GM04503 (cell line): Measurements from ENCODE around the gene ALPK3.
"Not testable (repeated sequence)": the region's sequence is repeated elsewhere in the genome, so short reads cannot be mapped to it uniquely, and the experiment has no call there.

Experiments used
- DNase-seq: peaks from one replicate; pipeline ENCODE4 v3.0.0-alpha.2; 2012; ENCODE audit warnings: low read depth

The ALPK3 gene

DNA sequence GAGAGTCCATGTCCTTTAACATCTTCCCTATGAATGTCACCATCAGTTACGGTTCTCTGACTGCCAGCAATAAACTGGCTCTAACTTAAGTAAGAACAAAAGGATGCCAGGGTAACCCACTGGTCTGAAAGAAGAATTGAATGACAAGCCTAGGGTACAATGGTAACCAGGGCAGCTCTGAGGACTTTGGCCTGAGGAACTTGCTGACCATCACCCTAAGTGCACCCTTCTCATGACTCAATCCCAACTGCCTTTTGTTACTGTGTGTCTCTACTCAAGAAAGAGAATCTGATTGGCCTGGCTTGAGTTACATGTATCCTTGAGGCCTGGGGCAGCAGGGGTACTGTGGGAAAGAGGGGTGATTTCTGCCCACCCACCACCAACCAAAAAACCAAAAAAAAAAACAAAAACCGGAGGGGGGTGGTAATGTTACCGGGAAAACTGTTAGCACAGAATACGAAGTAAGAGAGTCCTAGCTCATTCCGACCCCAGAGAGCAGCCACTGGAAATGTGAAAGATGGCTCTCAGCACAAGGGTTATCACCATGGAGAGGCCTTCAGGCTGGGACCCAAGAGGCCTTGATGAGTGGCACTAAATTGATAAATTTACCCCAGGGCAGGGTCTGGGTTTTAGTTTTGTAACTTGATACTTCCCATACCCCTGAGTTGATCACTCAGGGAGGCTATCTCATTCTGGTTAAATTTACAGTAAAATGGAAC is 58.0 kb downstream of the ALPK3 start:
- no peak for DNase-seq

DNA sequence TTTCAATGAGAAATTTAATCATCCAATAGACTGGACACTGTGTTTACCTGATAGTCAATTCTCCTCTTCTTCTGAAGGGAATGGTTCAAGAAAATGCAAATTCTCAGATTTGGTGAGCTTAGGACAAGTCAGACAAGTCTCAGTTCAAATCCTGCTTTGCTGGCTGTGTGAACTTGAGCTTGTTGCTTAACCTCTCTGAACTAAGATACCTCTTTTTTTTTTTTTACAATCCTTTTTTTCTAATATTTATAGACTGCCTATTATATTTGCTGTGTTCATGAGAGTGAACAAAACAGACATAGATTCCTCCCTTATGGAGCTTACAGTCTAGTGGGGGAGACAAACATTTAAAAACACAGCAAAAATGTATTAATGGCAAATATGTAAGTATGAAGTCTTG is 59.1 kb downstream of the ALPK3 start:
- DNase-seq = no peak

DNA sequence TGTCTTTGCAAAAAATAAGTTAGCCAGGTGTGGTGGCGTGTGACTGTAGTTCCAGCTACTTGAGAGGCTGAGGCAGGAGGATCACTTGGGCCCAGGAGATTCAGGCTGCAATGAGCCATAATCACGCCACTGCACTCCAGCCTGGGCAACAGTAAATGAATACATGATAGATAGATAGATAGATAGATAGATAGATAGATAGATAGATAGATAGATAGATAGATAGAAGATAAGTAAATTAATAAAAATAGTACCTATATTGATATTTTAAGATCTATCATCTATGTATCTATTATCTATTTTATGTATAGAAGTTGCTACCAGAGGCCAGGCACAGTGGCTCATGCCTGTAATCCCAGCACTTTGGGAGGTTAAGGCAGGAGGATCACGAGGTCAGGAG is 60.5 kb downstream of the ALPK3 start:
- DNase-seq = not testable (repeated sequence)

DNA sequence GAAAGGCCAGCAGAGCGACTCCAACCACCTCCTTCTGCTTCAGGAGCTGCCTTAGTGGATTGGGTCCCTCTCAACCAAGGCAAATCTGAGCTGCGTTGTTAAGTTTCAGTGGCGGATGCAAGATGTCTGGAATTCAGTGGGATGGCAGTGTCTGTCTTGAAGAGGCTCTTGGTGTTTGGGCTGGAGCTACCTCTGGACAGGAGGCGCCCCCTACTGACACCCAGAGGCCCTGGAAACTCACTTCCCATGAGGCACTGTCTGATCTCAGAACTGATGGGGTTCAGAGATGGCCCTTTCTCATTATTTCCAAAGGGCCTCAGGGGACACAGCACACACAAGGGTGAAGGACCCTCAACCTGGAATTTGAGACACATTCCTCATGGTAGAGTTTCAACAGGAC is 61.3 kb downstream of the ALPK3 start:
- peak; percentile 5 for DNase-seq

DNA sequence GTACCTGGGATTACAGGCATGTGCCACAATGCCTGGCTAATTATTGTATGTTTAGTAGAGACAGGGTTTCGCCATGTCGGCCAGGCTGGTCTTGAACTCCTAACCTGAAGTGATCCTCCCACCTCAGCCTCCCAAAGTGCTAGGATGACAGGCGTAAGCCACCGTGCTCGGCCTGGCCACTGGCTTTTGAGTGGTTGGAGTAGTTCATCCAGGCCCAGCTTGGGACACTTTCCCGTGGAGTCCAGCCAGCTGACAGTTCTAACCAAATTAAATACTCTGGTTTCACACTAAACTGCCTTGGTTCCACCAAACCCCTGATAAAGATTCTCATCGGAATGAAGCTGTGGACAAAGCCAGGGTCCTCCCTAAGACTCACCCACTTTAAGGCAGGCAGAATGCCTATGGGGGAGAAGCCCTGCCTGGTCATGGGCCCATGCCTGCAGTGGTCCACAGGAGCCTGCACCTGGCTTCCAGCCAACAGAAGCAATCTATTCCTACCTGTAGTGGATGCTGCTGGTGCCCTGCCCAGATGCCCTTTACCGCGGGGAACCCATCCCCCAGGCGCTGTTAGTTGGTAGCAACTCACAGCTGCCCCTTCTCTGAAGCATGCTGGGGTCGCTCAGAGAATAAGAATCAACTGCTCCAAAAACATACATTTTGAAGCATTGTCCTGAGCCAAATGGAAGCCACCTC is 62.1 kb downstream of the ALPK3 start:
- no peak for DNase-seq

DNA sequence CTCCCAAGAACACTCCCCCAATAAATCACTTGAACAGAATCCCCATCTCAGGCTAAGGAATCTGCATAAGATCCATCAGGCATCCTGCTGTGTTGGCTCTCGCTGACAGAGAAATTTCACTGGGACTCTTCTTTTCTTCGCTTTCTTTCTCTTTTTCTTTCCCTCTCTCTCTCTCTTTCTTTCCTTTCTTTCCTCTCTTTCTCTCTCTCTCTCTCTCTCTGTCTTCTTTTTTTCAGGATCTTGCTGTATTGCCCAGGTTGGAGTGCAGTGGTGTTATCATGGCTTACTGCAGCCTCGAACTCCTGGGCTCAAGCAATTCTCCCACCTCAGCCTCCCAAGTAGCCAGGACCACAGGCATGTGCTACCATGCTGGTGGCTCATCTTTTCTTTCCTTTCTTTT is 62.9 kb downstream of the ALPK3 start:
- DNase-seq = no peak

DNA sequence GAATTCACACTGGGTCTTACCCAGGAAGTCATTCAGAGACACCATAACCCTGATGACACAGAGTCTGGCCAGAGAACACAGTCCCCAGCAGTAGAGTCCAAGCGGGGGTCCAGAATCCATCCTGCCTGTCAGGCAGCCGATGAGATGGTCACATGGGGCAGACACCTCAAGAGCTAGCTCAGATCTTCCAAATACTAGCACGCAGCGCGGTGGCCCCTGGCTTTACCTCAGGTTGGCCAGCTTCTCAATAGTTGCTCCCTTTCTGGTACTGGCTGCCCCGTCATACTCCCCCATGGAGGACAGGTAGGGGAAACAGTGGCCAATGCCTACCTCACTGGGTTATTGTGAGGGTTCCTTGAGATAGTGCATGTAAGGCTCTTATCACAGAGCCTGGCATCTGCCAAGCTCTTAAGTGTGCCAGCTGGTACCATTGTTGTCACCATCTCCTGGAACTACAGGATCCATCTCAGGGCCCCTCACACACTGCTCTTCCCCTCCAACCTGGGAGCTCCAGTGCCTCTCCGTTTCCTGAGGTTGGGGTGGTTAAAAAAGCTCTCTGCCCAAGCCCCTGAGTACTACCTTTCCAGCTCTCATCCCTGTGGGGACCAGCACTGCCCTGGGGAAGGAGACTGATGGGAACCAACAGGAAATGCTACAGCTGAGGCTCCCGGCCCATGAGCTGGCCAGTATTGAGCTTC is 63.8 kb downstream of the ALPK3 start:
- DNase-seq = no peak

DNA sequence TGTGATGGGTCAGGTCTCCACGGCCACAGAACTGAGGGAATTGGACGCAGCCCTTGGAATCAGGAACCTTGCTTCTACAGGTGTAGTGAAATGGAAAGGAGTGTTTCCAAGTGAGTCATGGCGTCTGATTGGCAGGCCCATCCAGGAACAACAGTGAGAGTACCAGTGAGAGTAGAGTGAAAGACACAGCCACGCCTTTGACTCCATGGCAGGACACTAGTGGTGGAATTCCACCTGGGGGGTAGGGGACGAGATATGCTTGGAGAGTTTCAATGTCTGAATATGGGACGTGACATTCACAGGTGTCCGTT is 64.3 kb downstream of the ALPK3 start:
- no peak for DNase-seq

DNA sequence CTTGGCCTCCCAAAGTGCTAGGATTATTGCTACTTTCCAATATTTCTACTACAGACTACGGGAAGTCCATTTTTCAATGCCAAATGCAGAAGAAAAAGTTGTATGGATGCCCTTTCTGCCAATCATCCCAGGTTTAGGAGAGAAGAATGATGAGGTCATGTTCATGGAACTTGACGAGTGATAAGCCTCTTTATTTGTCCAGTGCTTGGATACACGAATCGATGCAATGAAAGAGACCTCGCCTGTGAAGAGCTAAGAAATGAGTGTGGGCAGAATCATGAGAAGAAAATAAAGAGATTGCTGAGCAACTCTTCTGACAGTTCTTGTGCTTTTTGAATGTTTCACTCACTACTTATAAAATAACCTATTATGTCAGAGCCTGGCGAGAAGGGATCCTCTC is 66.3 kb downstream of the ALPK3 start:
- no peak for DNase-seq

DNA sequence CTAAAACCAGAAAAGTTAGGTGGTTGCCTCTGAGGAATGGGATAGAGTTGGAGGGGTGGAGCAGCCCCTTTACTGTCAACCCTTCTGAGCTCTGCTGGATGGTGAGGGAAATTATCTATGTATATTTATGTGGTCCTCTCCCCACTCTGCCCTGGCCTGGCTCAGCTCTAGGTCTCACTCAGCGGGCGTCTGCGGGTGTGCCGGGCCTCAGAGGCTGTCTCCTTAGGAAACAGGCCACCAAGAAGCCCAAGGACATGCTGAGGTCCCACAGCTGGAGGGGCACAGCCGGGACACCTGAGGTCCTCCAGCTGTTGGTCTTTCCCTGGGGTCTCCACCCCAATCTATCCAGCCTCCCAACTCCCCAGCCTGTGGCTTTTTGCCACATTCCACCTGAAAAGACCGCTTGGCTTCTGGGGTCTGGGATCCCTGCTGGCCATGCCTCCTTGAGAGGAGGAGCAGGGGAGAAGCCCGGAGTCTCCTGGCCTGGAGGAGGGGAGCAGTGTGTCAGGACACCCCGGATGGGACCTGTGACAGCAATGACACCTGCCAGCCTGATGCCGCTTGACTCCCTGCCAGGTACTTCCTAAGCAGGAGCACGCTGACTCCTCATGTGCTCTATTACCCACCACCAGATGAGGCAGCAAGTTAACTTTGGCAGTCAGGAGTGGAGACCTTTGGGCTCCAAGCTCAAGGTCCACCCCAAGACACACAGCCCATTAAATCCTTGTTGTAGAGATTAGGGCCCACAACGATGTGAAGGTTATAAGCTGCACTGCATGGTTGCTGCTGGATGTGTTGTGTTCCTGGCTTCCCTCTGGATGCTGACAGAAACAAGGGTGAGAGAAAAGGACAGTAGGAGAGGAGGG is 67.0 kb downstream of the ALPK3 start, which contains the start of gene SLC28A1:
Gene SLC28A1, plus strand, starts transcription at position 747 of the 866 bp plus-strand sequence. CDS start 3,099 bp downstream, outside the sequence.
- no peak for DNase-seq

DNA sequence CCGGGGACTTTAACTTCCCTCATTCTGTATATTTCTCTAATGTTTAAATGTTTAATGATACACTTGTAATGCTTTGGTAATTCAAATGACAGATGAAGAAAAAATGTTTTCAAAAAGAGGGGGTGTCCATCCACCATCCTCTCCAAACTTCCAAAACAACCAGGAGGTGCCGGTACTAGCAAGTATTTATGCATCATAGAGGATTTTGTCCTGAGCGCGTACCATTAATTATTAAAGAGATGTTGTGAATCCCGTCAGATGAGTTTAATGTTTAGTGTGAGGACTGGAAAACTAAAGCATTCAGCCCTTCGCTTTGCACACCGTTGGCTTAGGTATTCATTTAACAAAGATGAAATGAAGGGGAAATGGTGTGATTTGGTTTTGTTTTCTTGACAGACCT is 68.6 kb downstream of the ALPK3 start:
- DNase-seq = no peak

DNA sequence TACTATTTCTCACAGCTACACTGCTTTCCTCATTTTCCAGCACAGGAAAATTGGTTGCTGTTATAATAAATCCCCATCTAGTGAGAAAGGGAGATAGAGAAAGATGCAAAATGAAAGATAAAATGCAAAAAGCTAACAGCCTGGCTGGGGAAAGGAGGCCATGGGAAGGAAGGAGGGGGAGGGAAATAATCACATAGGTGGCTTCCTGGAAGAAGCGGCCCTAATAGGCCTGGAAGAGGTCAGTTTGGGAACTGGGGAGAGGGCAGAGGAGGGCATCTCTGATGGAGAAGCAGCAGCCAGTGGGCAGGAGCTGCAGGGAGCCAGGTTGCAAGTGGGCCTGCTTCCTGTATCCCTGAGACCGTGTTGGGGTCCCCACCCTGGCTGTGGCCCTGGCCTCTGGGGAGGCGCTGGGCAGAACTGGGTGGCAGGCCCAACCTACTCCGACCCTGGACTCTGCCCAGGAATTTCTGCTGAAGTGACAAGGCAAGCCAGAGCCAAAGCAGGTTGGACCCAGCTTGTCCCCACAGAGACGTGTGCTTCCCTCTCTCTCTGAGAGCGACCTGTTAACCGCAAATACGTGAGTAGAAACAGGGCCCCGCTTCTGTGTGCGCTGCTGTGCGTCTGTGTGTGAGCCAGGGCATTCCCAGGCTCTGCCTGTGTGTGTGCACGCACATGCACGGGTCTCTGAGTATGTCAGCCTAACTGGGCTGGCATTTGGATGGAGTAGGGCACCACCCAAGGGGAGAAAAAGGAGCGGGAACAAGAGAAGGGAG is 69.2 kb downstream of the ALPK3 start:
- no peak for DNase-seq

DNA sequence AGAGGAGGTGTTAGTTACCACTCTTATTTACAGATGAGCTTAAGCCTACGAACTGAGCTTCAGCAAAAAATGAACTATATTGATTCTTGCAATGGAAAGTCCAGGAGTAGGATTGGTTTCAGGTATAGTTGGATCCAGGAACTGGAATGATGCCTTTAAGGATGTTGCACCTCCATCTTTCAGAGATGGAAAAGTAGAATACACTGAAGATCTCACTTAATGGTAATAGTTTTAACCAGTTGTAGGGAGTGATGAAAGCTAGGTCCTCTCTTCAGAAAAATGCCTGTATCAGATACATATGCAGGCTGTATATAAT is 69.8 kb downstream of the ALPK3 start:
- DNase-seq = no peak

DNA sequence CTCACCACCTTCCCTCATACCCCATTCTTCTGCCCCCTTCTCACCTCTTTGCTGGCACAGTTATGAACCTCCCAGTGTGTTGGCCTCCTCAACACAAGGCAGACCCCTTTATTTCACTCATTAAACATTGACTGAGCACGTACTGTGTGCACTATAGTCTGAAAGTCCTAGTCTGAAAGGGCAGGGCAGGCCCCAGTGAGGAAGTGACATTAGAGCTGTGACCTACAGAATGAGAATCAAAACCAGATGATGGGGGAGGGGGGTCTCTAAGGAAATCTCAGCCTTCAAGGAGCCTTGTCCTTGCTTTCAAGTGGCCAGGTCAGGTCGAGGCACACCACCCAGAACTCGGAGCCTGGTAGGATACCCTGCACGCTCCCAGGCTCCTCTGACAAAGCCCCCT is 70.8 kb downstream of the ALPK3 start:
- no peak for DNase-seq

DNA sequence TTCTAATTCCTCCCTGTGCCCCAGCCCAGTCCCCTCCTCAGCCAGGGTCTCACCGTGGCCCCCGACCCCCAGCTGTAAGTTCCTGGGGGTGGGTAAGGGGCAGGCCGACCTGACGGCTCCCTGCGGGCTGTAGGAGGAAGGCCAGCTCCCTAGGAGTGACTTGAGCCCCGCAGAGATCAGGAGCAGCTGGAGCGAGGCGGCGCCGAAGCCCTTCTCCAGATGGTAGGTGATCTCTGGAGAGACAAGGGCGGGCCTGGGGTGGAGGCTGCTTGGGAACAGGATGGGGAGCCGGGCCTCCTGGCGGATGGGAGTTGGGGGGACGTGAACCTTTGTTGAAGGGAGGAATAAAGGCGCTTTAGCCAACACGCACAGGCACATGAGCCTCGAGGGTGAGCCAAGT is 71.5 kb downstream of the ALPK3 start:
- no peak for DNase-seq

DNA sequence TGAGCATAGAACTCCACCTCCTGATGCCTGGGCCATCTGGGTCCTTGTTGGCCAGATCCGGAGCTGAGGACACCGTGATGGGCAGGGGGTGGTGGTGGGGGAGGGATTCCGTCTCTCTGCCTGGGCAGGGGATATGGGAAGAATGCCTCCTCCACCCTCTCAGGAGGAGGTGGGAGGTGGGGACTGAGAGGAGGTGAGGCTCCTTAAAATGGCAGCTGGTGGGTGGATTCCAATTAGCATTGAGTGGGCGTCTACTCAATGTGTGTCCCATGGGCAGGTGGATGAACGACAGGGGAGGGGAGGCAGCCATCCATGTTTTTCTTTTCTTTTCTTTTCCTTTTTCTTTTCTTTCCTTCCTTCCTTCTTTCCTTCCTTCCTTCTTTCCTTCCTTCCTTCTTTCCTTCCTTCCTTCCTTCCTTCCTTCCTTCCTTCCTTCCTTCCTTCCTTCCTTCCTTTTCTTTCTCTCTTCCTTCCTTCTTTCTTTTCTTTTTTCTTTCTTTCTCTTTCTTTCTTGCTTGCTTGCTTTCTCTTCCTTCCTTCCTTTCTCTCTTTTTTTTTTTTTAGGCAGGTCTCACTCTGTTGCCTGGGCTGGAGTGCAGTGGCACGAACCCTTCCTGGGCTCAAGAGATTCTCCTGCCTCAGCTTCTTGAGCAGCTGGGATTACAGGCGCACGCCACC is 72.3 kb downstream of the ALPK3 start:
- DNase-seq = no peak

DNA sequence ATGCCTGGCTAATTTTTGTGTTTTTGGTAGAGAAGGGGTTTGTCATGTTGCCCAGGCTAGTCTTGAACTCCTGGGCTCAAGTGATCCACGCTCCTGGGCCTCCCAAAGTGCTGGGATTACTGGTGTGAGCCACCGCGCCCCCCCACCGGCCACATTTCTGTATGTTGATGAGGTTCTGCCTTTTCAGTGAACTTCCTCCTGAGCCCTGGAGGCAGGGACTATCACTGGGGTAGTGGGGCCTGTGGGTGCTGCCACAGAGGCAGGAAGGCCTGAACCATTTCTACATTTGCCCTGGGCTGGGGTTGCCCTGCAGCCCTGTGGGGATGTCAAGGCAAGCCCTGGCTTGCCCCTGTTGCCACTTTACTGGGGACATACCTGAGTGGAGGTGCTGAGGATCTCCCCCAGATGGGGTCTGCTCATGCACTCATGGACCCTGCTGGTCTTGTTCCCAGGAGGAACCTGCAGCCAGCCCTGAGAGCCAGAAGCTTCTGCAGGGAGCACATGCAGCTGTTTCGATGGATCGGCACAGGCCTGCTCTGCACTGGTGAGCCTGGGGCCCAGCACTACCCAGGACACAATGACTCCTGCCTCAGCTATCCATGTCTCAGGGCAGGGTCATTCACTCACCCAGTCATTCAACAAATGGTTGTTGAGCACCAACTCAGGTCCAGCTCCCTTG is 73.0 kb downstream of the ALPK3 start:
- DNase-seq = no peak

DNA sequence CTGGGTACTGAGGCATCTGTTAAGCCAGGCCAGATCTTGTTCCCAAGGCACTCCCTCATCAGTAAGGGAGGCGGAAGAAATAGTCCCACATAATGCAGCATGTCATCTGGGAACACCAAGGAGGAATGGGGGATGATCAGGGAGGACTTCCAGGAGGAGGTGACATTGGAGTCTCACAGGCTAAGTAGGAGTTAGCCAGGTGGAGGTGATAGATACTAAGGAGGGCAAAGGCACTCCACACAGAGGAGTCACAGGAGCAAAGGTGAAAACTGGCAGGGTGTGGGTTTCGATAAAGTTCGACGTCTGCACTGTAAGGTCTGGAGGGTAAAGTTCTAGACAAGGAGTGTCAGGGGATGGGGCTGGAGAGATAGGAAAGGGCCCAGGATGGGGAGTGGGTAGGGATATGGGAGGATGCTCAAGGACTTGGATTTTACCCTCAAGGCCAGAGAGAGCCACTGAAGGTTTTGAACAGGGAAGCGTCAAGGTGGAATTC is 73.6 kb downstream of the ALPK3 start:
- DNase-seq = no peak

DNA sequence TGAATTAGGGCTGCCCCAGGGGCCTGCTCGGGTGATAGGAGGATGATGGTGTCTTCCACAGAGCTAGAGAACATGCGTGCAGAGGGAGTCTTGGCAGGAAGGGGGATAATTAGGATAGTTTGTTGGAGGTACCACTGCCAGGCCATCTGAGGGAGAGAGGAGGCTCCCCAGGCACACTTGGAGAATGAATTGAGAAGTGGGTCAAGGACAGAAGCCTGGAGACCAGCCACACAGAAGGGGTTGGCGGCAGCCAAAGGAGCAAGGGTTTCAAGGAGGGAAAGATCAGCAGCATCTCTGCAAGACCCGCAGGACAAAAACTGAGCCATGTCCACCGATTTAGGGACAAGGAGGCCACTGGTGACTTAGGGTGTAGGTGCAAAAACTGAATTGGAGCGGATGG is 74.2 kb downstream of the ALPK3 start:
- DNase-seq = no peak

DNA sequence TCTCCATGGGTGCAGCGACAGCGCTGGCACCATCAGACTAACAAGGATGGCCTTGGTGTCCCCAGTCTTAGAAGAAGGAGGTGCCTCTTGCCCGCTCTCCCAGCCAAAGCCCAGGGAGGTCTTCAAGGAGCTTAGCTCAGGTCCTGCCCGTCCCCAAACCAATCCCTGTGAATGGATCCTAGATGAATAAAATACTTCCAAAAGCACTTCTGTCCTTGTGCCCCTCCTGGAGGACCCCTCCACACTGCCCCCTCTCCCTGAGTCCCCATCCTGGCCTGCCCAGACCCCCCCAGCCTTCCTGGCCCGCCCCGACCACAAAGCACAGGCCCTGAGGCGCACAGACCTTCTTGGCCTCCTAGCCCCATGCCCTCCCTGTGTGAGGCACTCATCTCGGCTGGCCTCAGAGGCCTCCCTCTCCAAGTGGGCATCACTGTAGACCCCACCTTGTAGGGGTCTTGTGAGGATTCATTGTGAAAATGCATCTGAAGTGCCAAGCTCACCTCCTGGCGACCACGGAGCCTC is 75.7 kb downstream of the ALPK3 start:
- no peak for DNase-seq
